Kidney (tissue), 14 donors: ENCODE data around the gene CCDC13. TPM values are rescaled to one million over a fixed set of nuclear protein-coding genes. Genes with fewer than 3 reads are reported as not detected.

Experiments
- DNase-seq, 5 donors: peaks; one replicate each; pipeline ENCODE4 v3.0.0-alpha.2; 2013 to 2020
- FAIRE-seq: peaks from 2 replicates; lab custom pipeline; 2012; peaks lifted over from hg19 to GRCh38; lab: Jason Lieb, UNC
- H3K27ac ChIP-seq, 2 donors: one replicate each; pipeline ENCODE4 v1.7.0; 2013; ENCODE audit warnings: low read depth in 2 of 2, low read length in 2 of 2, inconsistent platforms in 1 of 2
- H3K27me3 ChIP-seq: one replicate; pipeline ENCODE4 v1.7.1; 2013; ENCODE audit warnings: low read length, inconsistent platforms; ENCODE audit not compliant: control insufficient read depth, insufficient read depth
- H3K36me3 ChIP-seq, 3 donors: one replicate each; pipeline versions ENCODE4 v1.7.0 to v1.7.1; 2013; ENCODE audit warnings: low read length in 3 of 3, control low read depth in 1 of 3, inconsistent platforms in 1 of 3; ENCODE audit not compliant: insufficient read depth in 3 of 3, control insufficient read depth in 2 of 3
- H3K4me1 ChIP-seq, 3 donors: one replicate each; pipeline versions ENCODE4 v1.7.0 to v1.7.1; 2013; ENCODE audit warnings: low read length in 3 of 3, inconsistent platforms in 1 of 3, low read depth in 1 of 3; ENCODE audit not compliant: control insufficient read depth in 2 of 3, insufficient read depth in 2 of 3
- H3K4me3 ChIP-seq, 3 donors: one replicate each; pipeline versions ENCODE4 v1.7.0 to v1.8.1; 2013; ENCODE audit warnings: low read length in 3 of 3, control low read depth in 1 of 3, inconsistent platforms in 1 of 3
- H3K9ac ChIP-seq, 3 donors: one replicate each; pipeline versions ENCODE4 v1.7.0 to v1.7.1; 2013; ENCODE audit warnings: low read length in 3 of 3, control low read depth in 1 of 3, inconsistent platforms in 1 of 3
- H3K9me3 ChIP-seq, 3 donors: one replicate each; pipeline versions ENCODE4 v1.7.0 to v1.7.1; 2013; ENCODE audit warnings: low read length in 3 of 3, control low read depth in 1 of 3, inconsistent platforms in 1 of 3; ENCODE audit not compliant: control insufficient read depth in 2 of 3, insufficient read depth in 1 of 3
- CTCF ChIP-seq: IDR thresholded peaks from 3 replicates; pipeline ENCODE4 v1.5.1; 2012; ENCODE audit warnings: mild to moderate bottlenecking, moderate library complexity, borderline replicate concordance; ENCODE audit not compliant: insufficient read depth; ENCODE audit errors: extremely low read depth
- intact Hi-C: fragments of 100-400 bp; cut with DNase I; formaldehyde crosslinking; loops from one replicate; pipeline ENCODE4 v1.11.1; 2022
- polyA plus RNA-seq: library from polyadenylated mRNA; stranded (reverse); fragments of 350-450 nt; fragmentation: Illumina TruSeq; extraction: RNeasy Lipid Tissue Mini Kit (QIAGEN cat#74804); gene quantifications from one replicate; pipeline ENCODE4 v1.2.3, GENCODE V29; 2014; ENCODE audit warnings: low read depth, low replicate concordance; ENCODE audit not compliant: insufficient read depth
- total RNA-seq: library from RNA; stranded (reverse); fragmentation: NEBNext Ultra II Directional; extraction: Animal tissue kit (Norgen Biotek cat#: 25700); gene quantifications from one replicate; pipeline ENCODE4 v1.2.1, GENCODE V29; 2021
- donor health status: control.
- donor health status: control.
- donor health status: control.
- donor health status: control.
- donor health status: control.
- donor health status: DM: yes; HTN: yes; CAD: no.
- donor health status: Normal renal cell carcinoma (clear cell type).

CCDC13 gene
- total and polyA plus RNA-seq, 2 donors from 2014 or later, result 5.3 to 7.0 TPM

DNA sequence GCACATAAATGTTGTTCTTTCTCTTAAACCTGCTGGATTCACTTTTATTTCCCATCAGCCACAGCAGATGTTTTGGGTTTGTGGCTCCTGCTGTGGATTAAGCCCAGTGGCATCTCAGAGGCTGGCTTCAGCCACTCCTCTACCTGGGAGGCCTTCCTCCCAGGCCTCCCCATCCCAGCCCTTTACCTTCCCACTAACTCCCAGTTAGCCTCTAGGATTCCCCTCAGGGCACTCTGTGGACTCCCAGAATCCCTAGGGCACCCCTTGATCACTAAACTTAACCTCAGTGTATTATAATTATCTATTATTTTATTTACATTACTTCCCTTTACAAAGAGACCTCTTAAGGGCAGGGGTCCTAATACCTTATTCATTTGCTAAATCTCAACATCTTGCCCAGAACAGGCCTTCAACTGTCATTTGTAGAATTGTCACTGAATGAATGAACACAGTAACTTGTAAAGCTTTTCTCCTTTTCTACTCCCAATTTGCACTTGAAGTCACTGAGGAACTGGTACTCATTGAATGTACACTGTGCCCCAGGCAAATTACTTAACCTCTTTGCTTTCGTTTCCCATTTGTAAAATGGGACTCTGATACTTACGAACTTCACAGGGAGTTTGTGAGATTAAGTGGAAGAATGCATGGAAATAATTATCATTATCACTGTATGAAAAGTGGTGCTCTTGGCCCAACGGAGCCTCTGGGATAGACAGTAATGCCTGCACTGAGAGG lies 8.3 kb downstream of the CCDC13 start:
- H3K27ac ChIP-seq, result no peak overlapping the region

GRCh38 chr3:42764115-42764514 lies 8.9 kb downstream of the CCDC13 start:
- no peaks in the 10 kb centered on the region for H3K27me3 ChIP-seq

More for the DNA sequence above, 8.3 kb downstream of the CCDC13 start:
- DNase-seq (no peak), FAIRE-seq (no peak)
- Histone ChIP-seq H3K27me3 (no peaks in the 10 kb centered on the region), H3K4me3 (no peak overlapping the region), H3K36me3 (no peaks in the 10 kb centered on the region), H3K9me3 (no peaks in the 10 kb centered on the region), H3K9ac (no peak overlapping the region), H3K4me1 (peaks cover 0 to 5% (median 2%) of the 10 kb centered on the region in 3 donors)
- intact Hi-C loops, result no loop called here
- TF ChIP-seq CTCF, result no peak

GRCh38 chr3:42763021-42763420 lies 10.0 kb downstream of the CCDC13 start:
- no peak for FAIRE-seq
- Histone ChIP-seq H3K27ac (no peak overlapping the region), H3K4me1 (peaks cover 0 to 5% (median 2%) of the 10 kb centered on the region in 3 donors), H3K36me3 (no peaks in the 10 kb centered on the region), H3K27me3 (no peaks in the 10 kb centered on the region), H3K9ac (no peak overlapping the region), H3K9me3 (no peaks in the 10 kb centered on the region), H3K4me3 (no peak overlapping the region)
- TF ChIP-seq CTCF, result no peak
- intact Hi-C loops, result no loop called here
- peak in 1 of 5 donors; percentile 45 for DNase-seq

More at GRCh38 chr3:42764115-42764514, 8.9 kb downstream of the CCDC13 start:
- peak in 1 of 5 donors; percentile 25 for DNase-seq
- Histone ChIP-seq H3K9me3 (no peaks in the 10 kb centered on the region), H3K4me1 (peaks cover 0 to 5% (median 2%) of the 10 kb centered on the region in 3 donors), H3K36me3 (no peaks in the 10 kb centered on the region), H3K4me3 (no peak overlapping the region), H3K27ac (no peak overlapping the region), H3K9ac (no peak overlapping the region)
- no peak for FAIRE-seq
- intact Hi-C loops, result no loop called here
- TF ChIP-seq CTCF, result no peak
